ENCODE results near the gene MATK. TPM values are rescaled to one million over a fixed set of nuclear protein-coding genes. Genes with fewer than 3 reads are reported as not detected.

Gene MATK
- total RNA-seq, 1 donor from 2014 or later = not detected

DNA sequence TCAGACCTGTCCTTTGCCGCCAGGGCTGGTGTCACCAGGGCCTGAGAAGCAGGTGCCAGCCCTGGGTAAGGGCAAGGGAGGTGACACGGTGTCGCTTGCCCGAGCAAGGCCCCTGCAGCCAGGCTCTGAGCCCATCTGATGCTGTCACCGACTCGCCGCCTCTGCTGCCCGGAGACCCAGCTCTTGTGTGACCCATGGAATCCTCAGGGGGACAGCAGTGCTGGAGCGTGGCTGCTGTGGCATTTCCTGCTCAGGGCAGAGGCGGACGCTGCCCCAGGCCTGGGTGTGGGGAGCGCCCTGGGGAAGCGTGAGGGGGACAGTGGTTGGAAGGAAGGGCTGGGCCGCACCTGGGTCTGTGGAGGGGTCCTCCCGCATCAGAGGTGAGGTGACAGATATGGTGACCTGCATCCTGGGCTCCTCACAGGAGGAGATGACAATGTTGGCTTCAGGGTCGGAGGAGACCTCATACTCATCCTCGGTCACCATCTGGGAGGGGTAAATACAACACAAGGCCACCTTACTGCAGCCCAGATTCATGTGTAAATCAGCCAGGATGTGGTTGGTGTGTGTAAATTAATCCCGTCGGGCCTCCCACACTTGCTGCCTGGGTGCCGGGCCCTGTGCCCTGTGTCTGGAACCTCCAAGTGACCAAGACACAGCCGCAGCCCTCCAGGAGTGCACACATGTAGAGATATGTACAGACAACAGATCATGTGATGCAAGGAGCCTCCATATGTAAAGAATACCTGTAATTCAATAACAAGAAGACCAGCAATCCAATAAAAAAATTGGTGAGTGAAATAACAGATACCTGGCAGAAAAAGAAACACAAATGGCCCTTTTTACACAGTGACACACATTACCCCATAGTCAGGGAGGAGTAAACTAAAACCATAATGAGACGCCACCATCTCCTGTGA is 27.6 kb upstream of the MATK start:
- no peaks in the 10 kb centered on the region for H3K9me3 Mint-ChIP-seq

GRCh38 chr19:3810708-3811355 is 24.7 kb upstream of the MATK start:
- Mint-ChIP-seq H3K9me3 (no peaks in the 10 kb centered on the region), H3K4me3 (no peak overlapping the region), H3K27ac (ENCODE audit: unreplicated experiment) (no peak overlapping the region), H3K4me1 (no peaks in the 10 kb centered on the region), H3K27me3 (ENCODE audit: low read depth) (no peaks in the 10 kb centered on the region), H3K36me3 (ENCODE audit: low read depth) (no peaks in the 10 kb centered on the region)
- DNase-seq (ENCODE audit: low read depth, low spot score) = no peak
- TF ChIP-seq, protein P1, sequence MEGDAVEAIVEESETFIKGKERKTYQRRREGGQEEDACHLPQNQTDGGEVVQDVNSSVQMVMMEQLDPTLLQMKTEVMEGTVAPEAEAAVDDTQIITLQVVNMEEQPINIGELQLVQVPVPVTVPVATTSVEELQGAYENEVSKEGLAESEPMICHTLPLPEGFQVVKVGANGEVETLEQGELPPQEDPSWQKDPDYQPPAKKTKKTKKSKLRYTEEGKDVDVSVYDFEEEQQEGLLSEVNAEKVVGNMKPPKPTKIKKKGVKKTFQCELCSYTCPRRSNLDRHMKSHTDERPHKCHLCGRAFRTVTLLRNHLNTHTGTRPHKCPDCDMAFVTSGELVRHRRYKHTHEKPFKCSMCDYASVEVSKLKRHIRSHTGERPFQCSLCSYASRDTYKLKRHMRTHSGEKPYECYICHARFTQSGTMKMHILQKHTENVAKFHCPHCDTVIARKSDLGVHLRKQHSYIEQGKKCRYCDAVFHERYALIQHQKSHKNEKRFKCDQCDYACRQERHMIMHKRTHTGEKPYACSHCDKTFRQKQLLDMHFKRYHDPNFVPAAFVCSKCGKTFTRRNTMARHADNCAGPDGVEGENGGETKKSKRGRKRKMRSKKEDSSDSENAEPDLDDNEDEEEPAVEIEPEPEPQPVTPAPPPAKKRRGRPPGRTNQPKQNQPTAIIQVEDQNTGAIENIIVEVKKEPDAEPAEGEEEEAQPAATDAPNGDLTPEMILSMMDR (conservative IDR thresholded peaks at IDR 0.05) = no peak

More for the DNA sequence above, 27.6 kb upstream of the MATK start:
- Mint-ChIP-seq H3K27ac (ENCODE audit: unreplicated experiment) (no peak overlapping the region), H3K27me3 (ENCODE audit: low read depth) (no peaks in the 10 kb centered on the region), H3K4me3 (no peak overlapping the region), H3K4me1 (no peaks in the 10 kb centered on the region), H3K36me3 (ENCODE audit: low read depth) (no peaks in the 10 kb centered on the region)
- TF ChIP-seq, protein P1 (conservative IDR thresholded peaks at IDR 0.05) = no peak
- no peak for DNase-seq (ENCODE audit: low read depth, low spot score)

DNA sequence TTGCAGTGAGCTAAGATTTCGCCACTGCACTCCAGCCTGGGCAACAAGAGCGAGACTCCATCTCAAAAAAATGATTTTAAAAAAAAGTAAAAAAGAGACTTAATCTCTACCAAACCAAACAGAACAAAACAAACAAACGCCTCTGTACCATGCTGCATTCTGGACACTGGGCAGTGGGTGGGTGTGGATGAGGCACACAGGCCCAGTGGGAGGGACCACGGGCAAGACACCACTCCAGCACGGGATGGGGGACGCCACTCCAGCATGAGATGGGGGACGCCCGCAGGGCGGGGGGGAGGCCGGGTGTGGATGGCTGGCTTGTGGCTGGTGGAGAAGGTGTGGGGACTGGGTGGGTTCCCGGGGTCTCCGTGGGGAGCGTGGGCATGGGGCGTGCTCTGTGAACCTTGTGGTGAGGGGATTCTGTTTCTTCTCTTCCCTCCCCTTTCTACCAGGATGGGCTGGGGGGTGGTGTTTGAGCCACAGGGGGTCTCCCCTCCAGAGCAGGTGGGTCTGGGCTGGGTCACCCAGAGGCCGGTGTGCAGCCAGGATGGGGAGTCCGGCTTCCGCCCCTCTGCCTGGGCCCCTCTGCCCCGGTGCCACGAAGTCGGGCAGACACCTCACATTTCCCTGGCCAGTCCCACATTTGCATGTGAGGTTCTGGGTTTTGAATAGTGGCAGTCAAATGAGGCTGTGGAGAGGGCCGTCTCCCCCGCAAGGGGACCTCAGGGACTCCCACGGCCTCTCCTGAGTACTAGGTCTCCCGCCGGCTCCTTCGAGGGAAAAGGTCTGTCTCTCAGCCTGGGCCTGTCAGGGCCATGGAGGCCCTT is 23.9 kb upstream of the MATK start:
- no peaks in the 10 kb centered on the region for H3K9me3 Mint-ChIP-seq
- H3K4me1 Mint-ChIP-seq = no peaks in the 10 kb centered on the region
- H3K4me3 Mint-ChIP-seq = no peak overlapping the region
- no peaks in the 10 kb centered on the region for H3K36me3 Mint-ChIP-seq (ENCODE audit: low read depth)
- no peak for DNase-seq (ENCODE audit: low read depth, low spot score)
- TF ChIP-seq, protein P1 (conservative IDR thresholded peaks at IDR 0.05) = no peak
- H3K27ac Mint-ChIP-seq (ENCODE audit: unreplicated experiment) = no peak overlapping the region
- no peaks in the 10 kb centered on the region for H3K27me3 Mint-ChIP-seq (ENCODE audit: low read depth)

- DNase-seq (ENCODE audit: low read depth, low spot score) = no peak
- no peaks in the 10 kb centered on the region for H3K4me1 Mint-ChIP-seq
- H3K27me3 Mint-ChIP-seq (ENCODE audit: low read depth) = peaks cover under 1% of the 10 kb centered on the region
- no peak overlapping the region for H3K27ac Mint-ChIP-seq (ENCODE audit: unreplicated experiment)
- TF ChIP-seq, protein P1 (conservative IDR thresholded peaks at IDR 0.05) = no peak
- H3K36me3 Mint-ChIP-seq (ENCODE audit: low read depth) = no peaks in the 10 kb centered on the region
- H3K4me3 Mint-ChIP-seq = no peak overlapping the region
- H3K9me3 Mint-ChIP-seq = no peaks in the 10 kb centered on the region
Measured at GRCh38 chr19:3808420-3809143, 22.4 kb upstream of the MATK start.
